Measurements from ENCODE around the gene GIGYF1.

DNA sequence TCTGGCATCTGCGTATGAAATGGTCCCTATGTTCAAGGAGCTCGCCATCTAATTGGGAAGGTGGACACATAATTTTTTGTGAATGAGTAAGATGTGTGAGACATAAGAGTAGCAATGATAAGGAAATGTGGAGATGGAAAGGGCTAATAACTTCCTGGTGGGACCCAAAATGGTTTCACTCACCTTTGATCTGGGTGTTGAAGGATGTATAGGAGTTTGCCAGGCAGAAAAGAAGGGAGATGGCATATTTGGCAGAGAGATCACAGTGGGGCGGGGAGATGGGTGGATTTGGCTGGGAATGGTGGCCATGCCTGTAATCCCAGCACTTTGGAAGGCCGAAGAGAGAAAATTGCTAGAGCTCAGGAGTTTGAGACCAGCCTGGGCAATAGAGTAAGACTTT lies 16.4 kb upstream of the GIGYF1 start:
- TF ChIP-seq, protein P1, sequence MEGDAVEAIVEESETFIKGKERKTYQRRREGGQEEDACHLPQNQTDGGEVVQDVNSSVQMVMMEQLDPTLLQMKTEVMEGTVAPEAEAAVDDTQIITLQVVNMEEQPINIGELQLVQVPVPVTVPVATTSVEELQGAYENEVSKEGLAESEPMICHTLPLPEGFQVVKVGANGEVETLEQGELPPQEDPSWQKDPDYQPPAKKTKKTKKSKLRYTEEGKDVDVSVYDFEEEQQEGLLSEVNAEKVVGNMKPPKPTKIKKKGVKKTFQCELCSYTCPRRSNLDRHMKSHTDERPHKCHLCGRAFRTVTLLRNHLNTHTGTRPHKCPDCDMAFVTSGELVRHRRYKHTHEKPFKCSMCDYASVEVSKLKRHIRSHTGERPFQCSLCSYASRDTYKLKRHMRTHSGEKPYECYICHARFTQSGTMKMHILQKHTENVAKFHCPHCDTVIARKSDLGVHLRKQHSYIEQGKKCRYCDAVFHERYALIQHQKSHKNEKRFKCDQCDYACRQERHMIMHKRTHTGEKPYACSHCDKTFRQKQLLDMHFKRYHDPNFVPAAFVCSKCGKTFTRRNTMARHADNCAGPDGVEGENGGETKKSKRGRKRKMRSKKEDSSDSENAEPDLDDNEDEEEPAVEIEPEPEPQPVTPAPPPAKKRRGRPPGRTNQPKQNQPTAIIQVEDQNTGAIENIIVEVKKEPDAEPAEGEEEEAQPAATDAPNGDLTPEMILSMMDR (conservative IDR thresholded peaks at IDR 0.05 in 1 of 2, IDR thresholded peaks at IDR 0.05 in 1 of 2; ENCODE audit: extremely low read depth in 1 of 2, insufficient read depth in 1 of 2, low read depth in 1 of 2, low read length in 2 of 2): no peak
- no peak for TF ChIP-seq EZH2 (IDR thresholded peaks at IDR 0.05; ENCODE audit: borderline replicate concordance, low read length)

All from mammary epithelial cell (primary cell).